Raji (cell line): Measurements from ENCODE around the gene SYT5.

Experiments
- POLR2A ChIP-seq: IDR thresholded peaks from 2 replicates; pipeline ENCODE4 v1.6.1; 2011; ENCODE audit warnings: low read depth, low read length, control low read depth; ENCODE audit not compliant: insufficient read depth

The SYT5 gene

DNA sequence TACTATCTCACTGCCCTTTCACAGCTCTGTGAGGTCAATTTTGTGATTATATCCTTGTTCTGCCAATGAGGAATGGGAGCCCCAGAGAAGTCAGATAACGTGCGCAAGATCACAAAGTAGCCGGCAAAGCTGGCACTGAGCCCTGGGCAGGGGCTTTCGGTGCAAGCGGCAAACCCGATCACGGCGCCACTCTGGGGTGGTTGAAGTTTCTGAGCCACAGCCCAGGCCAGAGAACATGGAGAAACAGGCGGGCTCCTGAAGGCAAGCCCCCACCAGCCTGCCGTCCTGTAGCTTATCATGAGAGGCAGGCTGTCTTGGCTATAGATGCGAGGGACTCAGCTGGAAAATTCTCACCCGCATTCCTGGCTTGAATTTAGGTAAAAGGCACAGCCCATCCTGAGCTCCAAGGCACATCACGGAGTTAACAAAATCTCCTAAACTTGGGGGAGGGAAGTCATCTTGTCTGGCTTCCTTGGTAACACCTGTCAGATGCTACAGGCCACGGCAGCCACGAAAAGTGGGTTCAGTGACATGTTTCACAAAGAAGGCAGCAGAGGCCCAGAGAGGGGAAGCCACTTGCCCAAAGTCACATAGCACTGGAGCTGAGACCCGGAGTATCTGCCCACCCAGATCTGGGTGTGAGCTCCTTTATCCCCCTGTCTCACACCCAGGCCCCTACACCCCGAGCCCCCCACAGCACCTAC is 43.5 kb downstream of the SYT5 start:
- no peak for TF ChIP-seq POLR2A

DNA sequence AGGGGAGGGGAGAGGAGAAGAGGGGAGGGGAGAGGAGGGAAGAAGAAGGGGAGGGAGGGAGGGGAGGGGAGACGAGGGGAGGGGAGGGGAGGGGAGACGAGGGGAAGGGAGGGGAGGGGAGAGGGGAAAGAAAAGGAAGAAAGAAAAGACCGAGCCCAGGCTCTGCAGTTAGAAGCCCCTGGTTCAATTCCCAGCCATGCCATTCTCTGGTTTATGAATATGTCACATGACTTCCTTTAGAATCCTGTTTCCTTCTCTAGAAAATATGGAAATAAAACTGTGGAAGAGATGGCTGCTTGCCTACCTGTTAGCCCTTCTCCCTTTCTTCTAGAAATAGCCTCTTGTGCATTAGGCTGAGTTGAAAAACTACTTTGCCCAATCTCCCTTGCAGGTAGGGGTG is 45.4 kb downstream of the SYT5 start:
- TF ChIP-seq POLR2A: no peak

DNA sequence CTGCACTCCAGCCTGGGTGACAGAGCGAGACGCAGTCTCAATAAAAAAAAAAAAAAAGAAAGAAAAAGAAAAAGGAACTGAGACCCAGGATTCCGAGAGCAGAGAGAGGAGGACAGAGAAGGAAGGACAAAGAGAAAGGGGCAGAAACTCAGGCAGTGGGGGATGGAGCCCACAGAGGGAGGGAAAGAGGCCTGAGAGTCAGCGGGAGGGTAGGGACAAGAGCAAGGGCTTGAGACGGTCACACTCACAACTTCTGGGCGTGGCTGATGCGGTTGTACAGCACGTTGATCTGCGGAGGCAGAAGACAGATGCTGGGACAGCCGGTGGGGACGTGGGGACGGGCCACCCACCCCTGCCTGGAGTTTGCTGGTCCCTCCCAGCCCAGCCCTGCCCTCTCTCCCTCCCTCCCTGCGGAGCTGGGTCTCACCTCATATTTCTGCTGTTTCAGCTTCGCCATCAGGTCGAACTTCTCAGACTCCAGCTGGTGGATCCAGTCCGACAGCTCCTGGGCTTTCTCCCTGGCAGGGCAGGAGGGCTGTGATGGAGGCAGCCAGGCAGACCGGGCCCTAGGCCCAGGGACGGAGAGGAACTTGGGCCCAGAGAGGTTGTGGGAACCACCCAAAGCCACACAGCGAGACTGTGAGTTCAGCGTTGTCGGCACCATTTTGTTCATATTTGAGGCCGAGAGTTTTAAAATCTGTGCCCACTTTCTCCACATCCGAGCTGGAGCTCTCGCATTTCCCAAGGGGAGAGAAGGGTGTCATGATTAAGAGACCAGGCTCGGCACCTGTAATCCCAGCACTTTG is 46.2 kb downstream of the SYT5 start:
- no peak for TF ChIP-seq POLR2A

DNA sequence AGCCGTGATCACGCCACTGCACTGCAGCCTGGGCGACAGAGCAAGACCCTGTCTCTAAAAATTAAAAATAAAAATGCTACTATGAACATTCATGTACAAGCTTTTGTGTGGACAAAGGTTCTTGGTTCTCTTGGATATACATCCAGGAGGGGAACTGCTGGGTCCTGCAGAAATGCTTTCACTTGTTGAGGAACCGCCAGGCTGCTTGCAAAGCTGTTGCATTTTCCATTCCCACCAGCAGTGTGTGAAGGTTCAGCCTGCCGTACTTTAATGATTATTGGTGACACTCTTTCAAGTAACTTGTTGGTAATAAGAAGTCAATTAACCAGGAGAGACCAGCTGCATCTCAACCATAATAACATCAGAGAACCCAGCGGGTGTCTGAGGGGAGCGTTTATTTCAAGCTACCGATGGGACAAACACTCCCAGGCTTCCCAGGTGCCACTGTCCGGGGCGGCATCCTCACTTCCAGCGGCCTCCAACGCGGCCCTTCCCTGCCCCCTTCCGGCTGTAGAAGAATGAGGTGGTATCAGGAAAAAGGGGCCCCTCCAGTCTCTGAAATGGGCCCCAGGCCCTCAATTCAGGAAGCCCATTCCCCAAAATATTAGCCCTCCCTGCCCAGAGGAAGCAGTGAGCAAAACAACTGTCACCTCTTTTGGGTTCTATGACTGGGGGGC is 47.5 kb downstream of the SYT5 start:
- no peak for TF ChIP-seq POLR2A

DNA sequence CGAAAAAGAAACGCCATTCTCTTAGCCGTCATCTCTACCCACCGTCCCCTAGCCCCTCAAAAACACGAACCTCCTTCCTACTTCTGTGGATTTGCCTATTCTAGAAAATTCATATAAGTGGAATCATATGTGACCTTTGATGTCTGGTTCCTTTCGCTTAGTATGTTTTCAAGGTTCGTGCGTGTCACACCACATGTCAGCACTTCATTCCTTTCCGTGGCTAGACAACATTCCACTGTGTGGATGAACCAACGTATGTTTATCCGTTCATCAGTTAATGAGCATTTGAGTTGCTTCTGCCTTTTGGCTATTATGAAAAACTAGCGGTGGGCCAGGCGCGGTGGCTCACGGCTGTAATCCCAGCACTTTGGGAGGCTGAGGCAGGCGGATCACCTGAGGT is 48.7 kb downstream of the SYT5 start:
- TF ChIP-seq POLR2A: no peak
